ENCODE results near the gene PDCD1.

PDCD1 gene

DNA sequence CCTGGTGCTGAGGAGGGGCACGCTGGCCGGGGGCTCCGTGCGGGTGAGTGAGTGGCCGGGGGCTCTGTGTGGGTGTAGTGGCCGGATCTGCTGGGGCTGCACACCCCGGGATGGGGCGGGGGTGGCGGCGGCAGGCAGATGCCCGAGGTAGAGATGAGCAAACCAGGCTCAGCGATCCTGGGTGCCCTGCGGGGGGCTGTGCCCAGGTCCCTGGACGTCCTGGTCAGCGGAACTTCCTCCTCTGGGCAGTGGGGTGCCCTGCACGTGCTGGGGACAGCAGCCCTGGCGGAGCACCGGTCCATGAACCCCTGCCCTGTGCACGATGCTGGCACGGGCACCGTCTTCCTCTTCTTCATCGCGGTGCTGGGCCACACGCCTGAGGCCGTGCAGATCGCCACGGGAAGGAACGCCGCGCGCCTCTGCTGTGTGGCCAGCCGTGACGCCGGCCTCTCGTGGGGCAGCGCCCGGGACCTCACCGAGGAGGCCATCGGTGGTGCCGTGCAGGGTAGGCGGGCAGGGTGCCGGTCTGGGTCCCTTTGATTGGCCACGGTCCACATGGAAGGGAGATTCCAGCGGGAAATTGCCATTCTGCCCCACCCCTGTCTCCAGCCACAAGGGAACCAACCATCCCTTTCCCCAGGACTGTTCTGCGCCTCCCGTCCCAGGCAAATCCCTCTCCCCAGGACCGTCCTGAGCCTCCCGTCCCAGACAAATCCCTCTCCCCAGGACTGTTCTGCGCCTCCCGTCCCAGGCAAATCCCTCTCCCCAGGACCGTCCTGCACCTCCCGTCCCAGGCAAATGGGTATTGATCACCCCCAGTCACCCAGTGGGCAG is 43.8 kb downstream of the PDCD1 start:
- TF ChIP-seq, protein P1, sequence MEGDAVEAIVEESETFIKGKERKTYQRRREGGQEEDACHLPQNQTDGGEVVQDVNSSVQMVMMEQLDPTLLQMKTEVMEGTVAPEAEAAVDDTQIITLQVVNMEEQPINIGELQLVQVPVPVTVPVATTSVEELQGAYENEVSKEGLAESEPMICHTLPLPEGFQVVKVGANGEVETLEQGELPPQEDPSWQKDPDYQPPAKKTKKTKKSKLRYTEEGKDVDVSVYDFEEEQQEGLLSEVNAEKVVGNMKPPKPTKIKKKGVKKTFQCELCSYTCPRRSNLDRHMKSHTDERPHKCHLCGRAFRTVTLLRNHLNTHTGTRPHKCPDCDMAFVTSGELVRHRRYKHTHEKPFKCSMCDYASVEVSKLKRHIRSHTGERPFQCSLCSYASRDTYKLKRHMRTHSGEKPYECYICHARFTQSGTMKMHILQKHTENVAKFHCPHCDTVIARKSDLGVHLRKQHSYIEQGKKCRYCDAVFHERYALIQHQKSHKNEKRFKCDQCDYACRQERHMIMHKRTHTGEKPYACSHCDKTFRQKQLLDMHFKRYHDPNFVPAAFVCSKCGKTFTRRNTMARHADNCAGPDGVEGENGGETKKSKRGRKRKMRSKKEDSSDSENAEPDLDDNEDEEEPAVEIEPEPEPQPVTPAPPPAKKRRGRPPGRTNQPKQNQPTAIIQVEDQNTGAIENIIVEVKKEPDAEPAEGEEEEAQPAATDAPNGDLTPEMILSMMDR (IDR thresholded peaks at IDR 0.05; ENCODE audit: low read depth, low read length, missing control alignments), result no peak
- DNase-seq (ENCODE audit: extremely low read depth, low read depth), result no peak
- no peak overlapping the region for H3K4me3 ChIP-seq (replicated peaks; ENCODE audit: low read depth, low read length)

DNA sequence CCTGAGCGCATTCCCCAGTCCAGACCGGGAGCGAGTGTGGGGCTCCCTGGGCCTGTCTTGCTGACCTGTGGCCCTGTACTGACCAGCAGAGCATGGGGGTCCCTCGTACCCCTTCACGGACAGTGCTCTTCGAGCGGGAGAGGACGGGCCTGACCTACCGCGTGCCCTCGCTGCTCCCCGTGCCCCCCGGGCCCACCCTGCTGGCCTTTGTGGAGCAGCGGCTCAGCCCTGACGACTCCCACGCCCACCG is 44.4 kb downstream of the PDCD1 start:
- no peak overlapping the region for H3K4me3 ChIP-seq (replicated peaks; ENCODE audit: low read depth, low read length)
- DNase-seq (ENCODE audit: extremely low read depth, low read depth), result no peak
- TF ChIP-seq, protein P1 (IDR thresholded peaks at IDR 0.05; ENCODE audit: low read depth, low read length, missing control alignments), result no peak

DNA sequence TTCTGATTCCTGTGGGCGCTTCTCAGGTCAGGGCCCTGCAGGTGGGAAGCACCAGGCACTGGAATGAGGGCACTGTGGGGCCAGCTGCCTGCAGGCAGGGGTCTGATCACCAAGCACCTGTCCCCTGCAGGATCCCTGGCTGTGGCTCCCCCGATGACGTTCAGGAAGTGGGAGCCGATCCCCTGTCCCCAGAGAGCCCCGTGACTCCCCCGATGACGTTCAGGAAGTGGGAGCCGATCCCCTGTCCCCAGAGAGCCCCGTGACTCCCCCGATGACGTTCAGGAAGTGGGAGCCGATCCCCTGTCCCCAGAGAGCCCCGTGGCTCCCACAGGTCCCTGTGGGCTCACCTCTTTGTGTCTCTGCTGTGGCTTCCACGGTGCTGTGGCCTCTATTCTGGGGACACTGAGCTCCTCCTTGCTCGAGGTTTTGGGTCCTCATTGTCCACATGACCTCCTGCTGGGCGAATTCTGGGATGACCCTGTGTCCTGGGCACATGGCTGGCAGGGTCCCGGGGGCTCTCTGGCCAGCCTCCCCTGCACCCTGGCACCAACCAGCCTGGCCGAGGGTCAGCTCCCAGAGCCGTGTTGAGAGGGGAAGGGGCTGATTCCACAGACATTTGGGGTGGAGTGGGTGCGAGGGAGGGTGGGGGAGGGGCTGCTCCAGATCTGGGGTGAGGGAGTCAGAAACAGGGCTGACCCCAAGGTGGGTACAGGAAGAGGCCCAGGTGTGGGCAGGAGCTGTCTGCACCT is 44.9 kb downstream of the PDCD1 start:
- TF ChIP-seq, protein P1 (IDR thresholded peaks at IDR 0.05; ENCODE audit: low read depth, low read length, missing control alignments), result no peak
- no peak for DNase-seq (ENCODE audit: extremely low read depth, low read depth)

DNA sequence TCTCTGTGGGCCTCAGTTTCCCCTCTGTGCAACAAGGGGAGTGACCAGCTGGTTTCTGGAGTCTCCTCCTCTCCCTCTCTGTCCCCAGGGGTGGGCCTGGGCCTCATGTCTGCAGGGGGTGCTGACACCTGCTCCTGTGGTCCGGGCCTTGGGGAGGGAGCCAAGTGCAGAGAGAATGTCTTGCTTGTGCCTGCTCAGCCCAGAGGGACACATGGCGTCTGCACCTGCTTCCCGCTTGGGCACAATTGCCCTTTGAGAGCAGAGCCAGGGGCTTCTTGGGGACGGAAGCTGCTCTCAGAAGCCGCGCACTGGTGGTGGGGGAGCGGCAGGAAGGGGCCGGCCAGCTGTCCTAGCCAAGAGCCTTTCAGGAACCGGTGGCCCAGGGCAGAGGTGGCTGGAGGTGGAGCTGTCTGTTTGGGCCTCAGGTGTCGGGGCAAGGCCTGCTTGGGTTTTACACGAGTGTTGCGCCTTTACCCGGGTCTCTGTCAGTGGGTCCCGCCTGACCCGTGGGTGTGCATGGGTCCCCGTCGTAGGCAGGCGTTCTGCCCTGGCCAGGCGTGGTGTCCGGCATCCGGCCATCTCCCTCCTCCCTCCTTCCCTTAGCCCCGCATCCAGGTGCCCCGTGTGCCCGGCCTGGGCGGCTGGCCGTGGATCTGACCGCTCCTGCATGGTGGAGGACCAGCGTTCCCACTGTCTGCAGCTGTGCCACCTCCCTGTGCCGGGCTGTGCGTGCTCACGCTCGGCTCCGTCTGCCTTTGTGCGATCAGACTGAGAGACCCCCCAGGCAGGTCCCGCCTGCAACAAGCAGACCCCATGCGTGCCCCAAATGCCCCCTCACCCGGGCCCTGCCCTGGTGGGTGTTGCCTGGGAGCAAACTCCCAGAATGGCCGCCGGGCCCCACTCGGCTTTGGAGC is 45.7 kb downstream of the PDCD1 start:
- TF ChIP-seq, protein P1 (IDR thresholded peaks at IDR 0.05; ENCODE audit: low read depth, low read length, missing control alignments), result no peak
- no peak for DNase-seq (ENCODE audit: extremely low read depth, low read depth)
- H3K4me3 ChIP-seq (replicated peaks; ENCODE audit: low read depth, low read length), result no peak overlapping the region

More for the DNA sequence above, 44.9 kb downstream of the PDCD1 start:
- no peak overlapping the region for H3K4me3 ChIP-seq (replicated peaks; ENCODE audit: low read depth, low read length)

DNA sequence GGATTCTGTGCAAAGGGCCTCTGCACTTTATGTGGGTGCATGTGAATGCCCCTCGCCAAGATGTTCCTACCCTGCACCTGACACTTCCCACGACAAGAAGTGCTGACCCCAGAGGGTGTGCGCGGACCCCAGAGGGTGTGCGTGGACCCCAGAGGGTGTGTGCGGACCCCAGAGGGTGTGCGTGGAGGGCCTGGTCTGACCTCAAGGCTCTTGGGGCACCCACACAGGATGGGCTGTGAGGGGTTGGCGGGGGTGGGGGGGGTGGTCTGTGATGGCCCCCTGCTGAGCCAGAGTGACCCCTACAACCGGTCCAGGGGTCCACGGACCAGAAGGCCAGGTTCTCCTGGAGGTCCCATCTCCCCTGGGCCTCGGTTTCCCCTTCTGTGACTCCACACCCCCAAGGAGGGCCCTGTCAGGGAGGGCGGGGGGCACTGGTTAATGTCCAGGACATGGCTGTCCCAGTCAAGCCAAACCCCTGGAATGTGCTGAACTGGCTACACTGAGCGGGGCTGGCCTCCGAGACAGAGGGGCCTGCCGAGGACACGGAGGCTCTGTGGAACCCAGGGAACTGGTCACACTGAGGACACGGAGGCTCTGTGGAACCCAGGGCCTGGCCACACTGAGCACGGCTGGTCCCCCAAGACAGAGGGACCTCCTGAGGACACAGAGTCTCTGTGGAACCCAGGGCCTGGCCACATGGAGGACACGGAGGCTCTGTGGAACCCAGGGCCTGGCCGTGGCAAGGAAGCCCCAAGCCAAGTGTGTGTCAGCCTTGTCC is 46.6 kb downstream of the PDCD1 start:
- TF ChIP-seq, protein P1 (IDR thresholded peaks at IDR 0.05; ENCODE audit: low read depth, low read length, missing control alignments), result no peak
- no peak for DNase-seq (ENCODE audit: extremely low read depth, low read depth)
- no peak overlapping the region for H3K4me3 ChIP-seq (replicated peaks; ENCODE audit: low read depth, low read length)

Measured in HFF-Myc (cell line).